Prostate gland (tissue), 2 donors: ENCODE results near the gene PGAM1.

ENCODE experiments used
- CTCF ChIP-seq, 4 experiments: fragments of 200-600 bp in 2 of 4; fragments of 450-650 bp in 2 of 4; sonication (generic) in 2 of 4; IDR thresholded peaks; 1 replicate in 3 of 4; 2 replicates in 1 of 4; pipeline ENCODE4 v1.5.1; 2016 to 2019; ENCODE audit warnings: antibody characterized with exemption in 4 of 4, mild to moderate bottlenecking in 2 of 4, moderate library complexity in 2 of 4
- POLR2AphosphoS5 ChIP-seq: sonication (generic); formaldehyde crosslinking; IDR thresholded peaks from one replicate; pipeline ENCODE4 v1.6.1; 2017; ENCODE audit warnings: antibody characterized with exemption

DNA sequence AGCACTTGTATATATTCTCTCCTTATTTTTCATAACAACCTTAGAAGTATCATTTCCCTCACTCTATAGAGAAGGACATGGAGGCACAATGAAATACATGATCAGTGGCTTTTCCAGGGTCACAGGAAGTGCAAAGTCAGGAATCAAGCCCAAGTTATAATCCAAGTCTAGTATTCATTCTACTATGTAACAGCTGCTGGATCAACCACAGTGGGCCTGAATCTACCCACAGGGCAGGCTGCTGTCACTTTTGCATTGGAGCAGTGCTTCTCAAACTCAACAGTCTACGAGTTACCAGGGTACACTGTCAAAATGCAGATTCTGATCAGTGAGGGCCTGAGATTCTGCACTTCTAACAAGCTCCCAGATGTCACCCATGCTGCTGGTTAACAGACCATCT is 38.2 kb downstream of the PGAM1 start:
- TF ChIP-seq POLR2AphosphoS5 = no peak
- TF ChIP-seq CTCF (IDR thresholded peaks at IDR 0.05) = no peak
